ENCODE measurements around the gene TLX2.

Gene TLX2

GRCh38 chr2:74551942-74552913 is 38.0 kb downstream of the TLX2 start:
- DNase-seq (ENCODE audit: low spot score), result peak; percentile 52
- TF ChIP-seq, protein P1, sequence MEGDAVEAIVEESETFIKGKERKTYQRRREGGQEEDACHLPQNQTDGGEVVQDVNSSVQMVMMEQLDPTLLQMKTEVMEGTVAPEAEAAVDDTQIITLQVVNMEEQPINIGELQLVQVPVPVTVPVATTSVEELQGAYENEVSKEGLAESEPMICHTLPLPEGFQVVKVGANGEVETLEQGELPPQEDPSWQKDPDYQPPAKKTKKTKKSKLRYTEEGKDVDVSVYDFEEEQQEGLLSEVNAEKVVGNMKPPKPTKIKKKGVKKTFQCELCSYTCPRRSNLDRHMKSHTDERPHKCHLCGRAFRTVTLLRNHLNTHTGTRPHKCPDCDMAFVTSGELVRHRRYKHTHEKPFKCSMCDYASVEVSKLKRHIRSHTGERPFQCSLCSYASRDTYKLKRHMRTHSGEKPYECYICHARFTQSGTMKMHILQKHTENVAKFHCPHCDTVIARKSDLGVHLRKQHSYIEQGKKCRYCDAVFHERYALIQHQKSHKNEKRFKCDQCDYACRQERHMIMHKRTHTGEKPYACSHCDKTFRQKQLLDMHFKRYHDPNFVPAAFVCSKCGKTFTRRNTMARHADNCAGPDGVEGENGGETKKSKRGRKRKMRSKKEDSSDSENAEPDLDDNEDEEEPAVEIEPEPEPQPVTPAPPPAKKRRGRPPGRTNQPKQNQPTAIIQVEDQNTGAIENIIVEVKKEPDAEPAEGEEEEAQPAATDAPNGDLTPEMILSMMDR (IDR thresholded peaks at IDR 0.05; ENCODE audit: extremely low read depth, missing control alignments), result no peak

DNA sequence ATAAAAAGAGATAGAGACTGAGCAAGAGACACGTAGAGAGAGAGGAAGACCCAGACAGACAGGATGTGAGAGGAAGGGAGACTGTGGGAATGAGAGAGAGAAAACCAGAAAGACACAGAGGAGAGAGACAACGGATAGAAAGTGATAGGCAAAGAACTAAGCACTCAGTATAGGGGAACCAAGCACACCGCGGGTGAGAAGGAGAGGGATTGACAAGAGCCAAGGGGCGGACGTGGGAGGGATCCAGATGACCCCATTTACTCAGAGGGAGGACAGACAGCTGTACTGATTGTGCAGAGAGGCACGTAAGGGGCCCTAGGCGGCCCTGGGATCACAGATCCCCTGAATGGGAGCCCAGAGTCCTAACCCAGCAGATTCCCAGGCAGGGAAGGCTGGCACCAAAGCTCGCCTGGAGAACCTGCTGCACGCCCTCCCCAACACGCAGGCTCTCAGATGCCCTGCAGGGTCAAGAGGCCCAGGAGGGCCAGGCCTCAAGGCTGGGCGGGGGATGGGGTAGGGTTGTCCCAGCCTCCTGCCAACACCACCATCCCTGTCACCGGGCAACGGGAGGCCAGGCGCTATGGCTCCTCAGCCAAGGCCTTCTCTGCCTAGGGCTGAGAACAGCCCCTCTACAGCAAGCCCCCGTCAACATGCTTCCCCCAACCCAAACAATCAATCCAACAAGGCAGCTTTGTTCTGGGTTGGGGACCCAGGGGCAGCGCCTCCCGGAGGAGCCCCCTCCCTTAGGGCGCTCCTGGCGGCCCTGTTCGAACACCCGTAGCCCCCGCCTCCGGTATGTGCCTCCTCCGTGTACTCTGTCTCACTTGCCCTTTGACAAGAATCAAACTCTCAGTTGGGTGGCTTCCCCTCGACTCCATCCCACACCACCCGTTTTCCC is 38.9 kb downstream of the TLX2 start:
- DNase-seq (ENCODE audit: low spot score), result peak; percentile 63
- TF ChIP-seq, protein P1 (IDR thresholded peaks at IDR 0.05; ENCODE audit: extremely low read depth, missing control alignments), result no peak

DNA sequence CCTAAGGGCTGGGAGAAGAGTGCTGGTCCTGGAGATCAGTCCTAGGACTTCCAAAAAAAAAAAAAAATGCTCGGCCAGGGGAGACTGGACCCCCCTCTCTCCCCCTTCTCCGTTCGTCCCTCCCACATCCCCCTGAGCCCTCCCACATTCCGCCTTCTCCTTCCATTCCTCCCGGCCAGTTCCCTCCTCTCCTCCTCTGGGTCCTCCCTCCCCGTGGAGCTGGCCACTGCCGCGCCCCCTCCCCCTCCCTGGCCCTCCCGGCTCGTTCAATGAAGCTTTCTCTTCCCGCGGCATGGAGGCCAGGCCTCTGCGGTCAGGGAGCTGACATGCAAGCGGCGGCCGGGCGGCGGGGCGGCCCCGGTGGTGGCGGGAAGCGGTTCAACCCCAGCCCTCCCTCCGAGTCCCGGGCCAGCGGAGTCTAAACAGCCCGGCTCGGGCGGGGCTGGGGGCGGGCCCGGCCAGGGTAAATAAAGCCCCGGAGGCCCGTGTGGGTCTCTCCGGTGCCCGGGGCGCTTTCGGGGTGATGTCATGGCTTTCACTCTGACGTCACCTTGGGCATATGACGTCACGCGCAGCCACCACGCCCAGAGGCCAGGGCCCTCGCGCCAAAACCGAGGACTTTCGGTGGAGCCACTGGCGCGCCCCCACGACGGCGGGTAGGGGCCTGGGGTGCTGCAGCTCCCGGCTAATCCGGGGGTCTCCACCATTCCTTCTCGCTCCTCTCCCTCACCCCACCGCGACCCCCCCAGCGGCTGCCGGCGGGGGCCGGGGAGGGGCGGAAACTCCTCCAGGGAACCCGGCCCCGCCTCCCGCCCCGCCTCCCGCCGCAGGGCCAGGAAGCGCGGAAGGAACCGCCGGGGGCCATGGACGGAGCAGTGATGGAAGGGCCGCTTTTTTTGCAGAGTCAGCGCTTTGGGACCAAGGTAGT is 39.9 kb downstream of the TLX2 start, which contains the start of the genes DOK1 and LOXL3:
TSS of gene DOK1 (plus strand) at position 829 of the 928 bp plus-strand sequence. CDS start at position 864, 35 bp downstream.
TSS of gene LOXL3 (minus strand) at position 51 of the 928 bp plus-strand sequence. CDS start 1,308 bp downstream, outside the sequence.
- DNase-seq (ENCODE audit: low spot score), result peak; percentile 93

DNA sequence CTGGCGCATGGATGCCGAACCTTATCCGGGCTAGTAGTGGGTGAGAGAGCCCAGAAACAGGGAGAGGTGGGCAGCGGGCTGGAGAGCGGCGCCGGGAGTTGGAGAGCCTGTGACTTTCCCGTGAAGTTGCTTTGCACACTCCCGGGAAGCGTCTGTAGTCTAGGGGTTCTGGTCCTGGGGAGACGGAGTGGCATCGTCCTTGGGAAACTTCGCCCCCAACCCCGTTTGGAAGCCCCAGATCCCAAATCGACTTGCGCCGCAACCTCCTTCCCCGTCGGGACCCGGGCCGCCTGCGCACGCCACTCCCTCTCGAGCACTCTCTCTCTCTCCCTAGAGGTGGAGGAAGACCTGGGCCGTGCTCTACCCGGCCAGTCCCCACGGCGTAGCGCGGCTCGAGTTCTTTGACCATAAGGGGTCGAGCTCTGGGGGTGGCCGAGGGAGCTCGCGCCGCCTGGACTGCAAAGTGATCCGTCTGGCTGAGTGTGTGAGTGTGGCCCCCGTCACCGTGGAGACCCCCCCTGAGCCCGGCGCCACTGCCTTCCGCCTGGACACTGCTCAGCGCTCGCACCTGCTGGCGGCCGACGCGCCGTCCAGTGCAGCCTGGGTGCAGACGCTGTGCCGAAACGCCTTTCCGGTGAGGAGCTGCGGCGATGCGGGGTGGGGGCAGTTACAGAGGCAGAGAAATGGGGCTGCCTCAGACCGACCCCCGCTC is 40.7 kb downstream of the TLX2 start:
- DNase-seq (ENCODE audit: low spot score), result peak; percentile 77
- TF ChIP-seq, protein P1 (IDR thresholded peaks at IDR 0.05; ENCODE audit: extremely low read depth, missing control alignments), result no peak

More for the DNA sequence above, 39.9 kb downstream of the TLX2 start, which contains the start of the genes DOK1 and LOXL3:
- TF ChIP-seq, protein P1 (IDR thresholded peaks at IDR 0.05; ENCODE audit: extremely low read depth, missing control alignments), result no peak

- no peak for DNase-seq (ENCODE audit: low spot score)
- TF ChIP-seq, protein P1 (IDR thresholded peaks at IDR 0.05; ENCODE audit: extremely low read depth, missing control alignments), result no peak
Measured at GRCh38 chr2:74555610-74556103, 41.4 kb downstream of the TLX2 start.

- DNase-seq (ENCODE audit: low spot score), result no peak
- TF ChIP-seq, protein P1 (IDR thresholded peaks at IDR 0.05; ENCODE audit: extremely low read depth, missing control alignments), result no peak
Measured at GRCh38 chr2:74556159-74556558, 41.9 kb downstream of the TLX2 start.

Measured in GM20000 (cell line).